IMR-90 (cell line): ENCODE measurements around the gene TTC27.

Experiments used
- BHLHE40 ChIP-seq: fragments of 150-350 bp; IDR thresholded peaks from 2 replicates; pipeline ENCODE4 v1.6.1; 2016; ENCODE audit warnings: mild to moderate bottlenecking, low read depth, low read length
- CHD1 ChIP-seq: IDR thresholded peaks from 2 replicates; pipeline ENCODE4 v1.6.1; 2012; ENCODE audit warnings: low read depth, low read length, improper control_type of control experiment
- CTCF ChIP-seq: conservative IDR thresholded peaks from 2 replicates; pipeline ENCODE4 v1.5.1; 2012; ENCODE audit warnings: mild to moderate bottlenecking, low read depth, low read length, improper control_type of control experiment
- POLR2A ChIP-seq: IDR thresholded peaks from 2 replicates; pipeline ENCODE4 v1.6.1; 2012; ENCODE audit warnings: mild to moderate bottlenecking, low read depth, low read length
- RCOR1 ChIP-seq: IDR thresholded peaks from 2 replicates; pipeline ENCODE4 v1.6.1; 2012; ENCODE audit warnings: mild to moderate bottlenecking, low read length, improper control_type of control experiment; ENCODE audit not compliant: insufficient replicate concordance
- SMC3 ChIP-seq: fragments of 150-350 bp; IDR thresholded peaks from 2 replicates; pipeline ENCODE4 v1.6.1; 2016; ENCODE audit warnings: low read depth, mild to moderate bottlenecking, antibody characterized with exemption, low read length, moderate library complexity
- TF ChIP-seq, protein P1 (sequence below): fragments of 150-350 bp; IDR thresholded peaks from 2 replicates; pipeline ENCODE4 v1.6.1; 2016; ENCODE audit warnings: low read depth, mild to moderate bottlenecking, low read length, moderate library complexity, borderline replicate concordance

GRCh38 chr2:32860385-32860784 is 232.5 kb downstream of the TTC27 start:
- TF ChIP-seq, protein P1, sequence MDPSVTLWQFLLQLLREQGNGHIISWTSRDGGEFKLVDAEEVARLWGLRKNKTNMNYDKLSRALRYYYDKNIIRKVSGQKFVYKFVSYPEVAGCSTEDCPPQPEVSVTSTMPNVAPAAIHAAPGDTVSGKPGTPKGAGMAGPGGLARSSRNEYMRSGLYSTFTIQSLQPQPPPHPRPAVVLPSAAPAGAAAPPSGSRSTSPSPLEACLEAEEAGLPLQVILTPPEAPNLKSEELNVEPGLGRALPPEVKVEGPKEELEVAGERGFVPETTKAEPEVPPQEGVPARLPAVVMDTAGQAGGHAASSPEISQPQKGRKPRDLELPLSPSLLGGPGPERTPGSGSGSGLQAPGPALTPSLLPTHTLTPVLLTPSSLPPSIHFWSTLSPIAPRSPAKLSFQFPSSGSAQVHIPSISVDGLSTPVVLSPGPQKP = no peak
- TF ChIP-seq CTCF (no peak), CHD1 (no peak), RCOR1 (no peak), POLR2A (no peak), BHLHE40 (no peak), SMC3 (no peak)
